ENCODE measurements around the gene PAQR9.

GRCh38 chr3:142940472-142940871 lies 23.0 kb downstream of the PAQR9 start:
- TF ChIP-seq EZH2 (IDR thresholded peaks at IDR 0.05; ENCODE audit: low read length, missing control alignments) = no peak
- TF ChIP-seq CTCF (conservative IDR thresholded peaks at IDR 0.05 in 1 of 2, IDR thresholded peaks at IDR 0.05 in 1 of 2; ENCODE audit: low read depth in 1 of 2, low read length in 2 of 2) = no peak
